NCI-H2196 treated with DMSO at 0.1 percent for 48 hours (cell line): ENCODE results near the gene CYB5R3.
"Not testable (repeated sequence)": the region's sequence is repeated elsewhere in the genome, so short reads cannot be mapped to it uniquely, and the experiment has no call there.

Experiments
- DNase-seq: peaks from one replicate; lab custom pipeline; 2025; ENCODE audit not compliant: unreplicated experiment; lab: John Stamatoyannopoulos, UW

Gene CYB5R3

GRCh38 chr22:42679691-42680090 lies 30.5 kb upstream of the CYB5R3 start:
- DNase-seq, result no peak

GRCh38 chr22:42678894-42679293 lies 29.7 kb upstream of the CYB5R3 start:
- DNase-seq, result no peak

DNA sequence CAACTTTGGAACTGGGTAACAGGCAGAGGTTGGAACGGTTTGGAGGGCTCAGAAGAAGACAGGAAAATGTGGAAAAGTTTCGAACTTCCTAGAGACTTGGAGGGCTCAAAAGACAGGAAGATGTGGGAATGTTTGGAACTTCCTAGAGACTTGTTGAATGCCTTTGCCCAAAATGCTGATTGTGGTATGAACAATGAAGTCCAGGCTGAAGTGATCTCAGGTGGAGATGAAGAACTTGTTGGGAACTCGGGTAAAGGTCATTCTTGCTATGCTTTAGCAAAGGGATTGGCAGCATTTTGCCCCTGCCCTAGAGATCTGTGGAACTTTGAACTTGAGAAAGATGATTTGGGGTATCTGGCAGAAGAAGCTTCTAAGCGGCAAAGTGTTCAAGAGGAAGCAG lies 28.7 kb upstream of the CYB5R3 start:
- DNase-seq, result not testable (repeated sequence)

- DNase-seq, result no peak
Measured at GRCh38 chr22:42676059-42676607, 26.9 kb upstream of the CYB5R3 start.

DNA sequence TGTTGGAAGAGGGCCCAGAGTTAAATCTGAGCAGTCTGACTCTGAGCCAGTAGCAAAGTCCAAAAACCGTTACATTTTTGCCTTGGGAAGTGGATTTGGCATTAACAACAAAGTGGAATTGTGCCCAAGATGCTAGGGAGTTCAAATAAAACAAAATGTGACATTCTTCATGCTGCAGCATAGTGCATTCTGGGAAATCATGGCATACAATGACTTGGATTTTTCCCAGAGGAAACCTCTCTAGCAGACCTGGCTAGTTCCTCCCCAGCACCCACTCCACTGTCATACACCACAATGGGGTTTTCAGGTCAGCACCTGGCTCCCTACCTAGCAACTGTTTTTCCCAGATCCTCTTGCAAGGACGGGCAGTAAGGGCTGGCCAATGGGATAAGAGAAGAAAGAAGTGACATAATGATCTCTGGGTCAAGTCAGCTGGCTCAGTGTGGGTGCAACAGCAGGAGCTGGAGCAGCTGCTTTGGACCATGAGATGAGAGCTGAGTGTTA lies 24.8 kb upstream of the CYB5R3 start:
- peak; percentile 80 for DNase-seq

DNA sequence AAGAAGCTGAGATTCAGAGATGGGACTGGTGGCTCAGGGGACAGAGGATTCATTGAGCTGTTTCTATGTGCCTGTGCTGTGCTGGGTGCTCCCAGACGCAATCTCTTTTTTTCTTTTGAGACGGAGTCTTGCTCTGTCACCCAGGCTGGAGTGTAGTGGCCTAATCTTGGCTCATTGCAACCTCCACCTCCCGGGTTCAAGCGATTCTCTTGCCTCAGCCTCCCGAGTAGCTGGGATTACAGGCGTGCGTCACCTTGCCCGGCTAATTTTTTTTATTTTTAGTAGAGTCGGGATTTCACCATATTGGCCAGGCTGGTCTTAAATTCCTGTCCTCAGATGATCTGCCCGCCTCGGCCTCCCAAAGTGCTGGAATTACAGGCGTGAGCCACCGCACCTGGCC lies 23.9 kb upstream of the CYB5R3 start:
- not testable (repeated sequence) for DNase-seq

DNA sequence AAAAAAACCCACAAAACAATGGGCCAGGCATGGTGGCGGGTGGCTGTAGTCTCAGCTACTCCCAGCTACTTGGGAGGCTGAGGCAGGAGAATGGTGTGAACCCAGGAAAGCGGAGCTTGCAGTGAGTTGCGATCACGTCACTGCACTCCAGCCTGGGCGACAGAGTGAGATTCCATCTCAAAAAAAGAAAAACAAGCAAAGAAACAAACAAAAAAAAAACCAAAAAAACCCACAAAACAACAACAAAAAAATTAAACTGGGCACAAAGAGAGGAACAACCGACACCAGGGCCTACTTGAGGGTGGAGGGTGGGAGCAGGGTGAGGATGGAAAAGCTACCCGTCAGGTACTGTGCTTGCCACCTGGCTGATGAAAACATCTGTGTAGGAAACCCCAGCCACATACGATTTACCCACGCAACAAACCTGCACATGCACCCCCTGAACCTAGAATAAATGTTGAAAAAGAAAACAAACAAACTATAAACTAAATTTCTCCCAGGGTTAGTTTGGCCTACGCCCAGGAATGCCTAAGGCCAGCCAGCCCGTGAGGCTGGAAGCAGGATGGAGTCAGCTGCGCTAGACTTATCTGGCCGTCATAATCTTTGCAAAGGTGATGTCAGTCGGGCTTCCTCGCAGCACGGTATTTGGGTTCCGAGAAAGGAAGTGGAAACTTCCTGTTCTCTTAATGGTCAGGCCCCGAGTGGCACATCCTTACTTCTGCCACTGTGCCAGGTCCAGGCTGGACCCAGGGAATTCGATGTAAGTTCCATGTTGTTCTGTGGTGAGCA lies 21.9 kb upstream of the CYB5R3 start:
- no peak for DNase-seq

- DNase-seq, result no peak
Measured at GRCh38 chr22:42670046-42670445, 20.9 kb upstream of the CYB5R3 start.

GRCh38 chr22:42666393-42666792 lies 17.2 kb upstream of the CYB5R3 start:
- DNase-seq, result not testable (repeated sequence)

- DNase-seq, result no peak
Measured at GRCh38 chr22:42664976-42665831, 16.0 kb upstream of the CYB5R3 start.

GRCh38 chr22:42661985-42662831 lies 13.0 kb upstream of the CYB5R3 start:
- DNase-seq, result peak; percentile 43

DNA sequence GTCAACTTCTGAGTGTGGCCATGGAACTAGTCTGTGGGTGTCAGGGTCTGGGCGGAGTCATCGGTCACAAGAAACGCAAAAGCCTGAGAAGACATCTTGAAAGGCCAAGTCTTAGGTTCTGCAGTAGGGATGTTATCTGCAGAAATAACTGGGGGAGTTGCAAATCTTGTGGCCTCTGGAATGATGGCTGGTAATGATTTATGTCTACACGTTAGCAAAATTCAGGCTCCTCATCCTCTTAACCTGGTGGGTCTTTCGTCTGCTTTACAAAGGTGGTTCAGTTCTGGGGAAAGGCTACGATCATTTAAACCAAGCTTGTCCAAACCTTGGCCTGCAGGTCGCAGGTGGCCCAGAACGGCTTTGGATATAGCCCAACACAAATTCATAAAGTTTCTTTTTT lies 7.4 kb upstream of the CYB5R3 start:
- DNase-seq, result no peak

DNA sequence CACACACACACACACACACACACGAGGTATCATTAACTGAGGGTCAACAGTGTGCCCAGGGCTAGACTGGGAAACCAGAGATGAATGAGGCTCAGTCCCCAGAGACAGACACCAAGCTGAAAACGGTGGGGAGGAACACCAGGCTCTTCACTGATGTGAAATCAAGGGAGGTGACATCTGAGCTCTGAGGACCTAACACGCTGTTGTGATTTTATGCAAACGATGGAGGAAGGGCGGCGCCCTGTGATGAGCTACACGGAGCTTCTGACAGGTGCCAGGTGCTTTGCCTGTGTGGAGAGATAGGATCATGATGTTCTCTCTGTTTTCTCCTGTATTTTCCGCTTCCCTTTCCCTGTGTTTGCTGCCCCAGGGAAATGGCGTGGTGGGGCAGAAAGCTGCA lies 6.5 kb upstream of the CYB5R3 start:
- DNase-seq, result peak; percentile 71

DNA sequence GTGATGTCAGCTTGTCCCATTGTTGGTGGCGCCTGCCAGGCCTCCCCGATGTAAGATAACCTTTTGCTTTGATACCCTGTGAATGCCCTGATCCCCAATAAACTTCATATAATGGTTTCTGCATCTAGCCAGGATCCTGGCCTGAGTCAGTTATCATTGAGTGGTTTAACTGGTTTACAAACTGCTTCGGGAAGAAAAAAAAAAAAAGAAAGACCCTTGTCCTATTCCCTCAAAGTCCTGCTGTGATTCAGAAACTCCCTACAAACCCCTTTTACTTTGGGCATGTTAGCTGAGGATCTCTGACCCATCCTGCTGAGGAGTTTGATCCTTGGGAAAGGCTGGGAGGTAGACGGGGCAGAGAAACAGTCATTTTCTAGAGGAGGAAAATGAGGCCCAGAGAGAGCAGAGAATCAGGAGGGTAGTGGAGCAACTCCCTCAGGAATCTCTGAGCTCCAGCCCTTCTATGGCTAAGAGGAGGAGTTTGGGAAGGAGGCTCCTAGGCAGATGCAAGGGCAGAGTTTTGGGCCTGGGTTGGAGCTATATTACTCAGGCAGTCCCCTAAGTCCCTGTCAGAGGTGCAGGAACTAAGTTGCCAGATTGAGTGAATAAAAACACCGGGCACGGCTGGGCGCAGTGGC lies 5.4 kb upstream of the CYB5R3 start:
- no peak for DNase-seq

- no peak for DNase-seq
Measured at GRCh38 chr22:42653999-42654398, 4.8 kb upstream of the CYB5R3 start.

- DNase-seq, result no peak
Measured at GRCh38 chr22:42651134-42651533, 1.9 kb upstream of the CYB5R3 start.

GRCh38 chr22:42648368-42649245 lies 585 bp downstream of the CYB5R3 start:
- no peak for DNase-seq

GRCh38 chr22:42648017-42648367 lies 1.2 kb downstream of the CYB5R3 start:
- no peak for DNase-seq
